Measurements from ENCODE around the gene ACER3.

- TF ChIP-seq CTCF (IDR thresholded peaks at IDR 0.05; ENCODE audit: insufficient read depth, low read length) (no peak), POLR2AphosphoS5 (IDR thresholded peaks at IDR 0.05; ENCODE audit: low read depth) (no peak)
Observed at GRCh38 chr11:76837696-76838677, 22.7 kb upstream of the ACER3 start.

Measured in HL-60 (cell line).